Brain microvascular endothelial cell (primary cell): ENCODE measurements around the gene CHIT1.

Source experiments
- DNase-seq: peaks from one replicate; pipeline ENCODE4 v3.0.0-alpha.2; 2020
- H3K27ac ChIP-seq: fragments of 250-450 bp; sonication (Bioruptor Pico); 2 replicates; pipeline ENCODE4 v1.5.1; 2020; ENCODE audit warnings: mild to moderate bottlenecking, moderate library complexity
- H3K27me3 ChIP-seq: fragments of 250-450 bp; sonication (Bioruptor Pico); replicated peaks from 2 replicates; pipeline ENCODE4 v1.5.1; 2020; ENCODE audit warnings: mild to moderate bottlenecking
- H3K36me3 ChIP-seq: fragments of 250-450 bp; sonication (Bioruptor Pico); replicated peaks from 2 replicates; pipeline ENCODE4 v1.5.1; 2020; ENCODE audit warnings: mild to moderate bottlenecking
- H3K4me3 ChIP-seq: 2 replicates; pipeline ENCODE4 v1.5.1; 2011; ENCODE audit warnings: low read depth, mild to moderate bottlenecking, control low read depth, low read length, moderate library complexity
- in situ Hi-C: cut with HindIII; loops from 2 replicates; pipeline ENCODE4 v1.10.0; 2017; ENCODE audit warnings: low sequenced_read_pairs, low pct_ligation_motif_present
- TF ChIP-seq, protein P1 (sequence below): IDR thresholded peaks from 2 replicates; pipeline ENCODE4 v1.5.1; 2011; ENCODE audit warnings: low read depth, mild to moderate bottlenecking, moderate library complexity, low read length, control low read depth, inconsistent platforms; ENCODE audit errors: missing control alignments

Gene CHIT1

DNA sequence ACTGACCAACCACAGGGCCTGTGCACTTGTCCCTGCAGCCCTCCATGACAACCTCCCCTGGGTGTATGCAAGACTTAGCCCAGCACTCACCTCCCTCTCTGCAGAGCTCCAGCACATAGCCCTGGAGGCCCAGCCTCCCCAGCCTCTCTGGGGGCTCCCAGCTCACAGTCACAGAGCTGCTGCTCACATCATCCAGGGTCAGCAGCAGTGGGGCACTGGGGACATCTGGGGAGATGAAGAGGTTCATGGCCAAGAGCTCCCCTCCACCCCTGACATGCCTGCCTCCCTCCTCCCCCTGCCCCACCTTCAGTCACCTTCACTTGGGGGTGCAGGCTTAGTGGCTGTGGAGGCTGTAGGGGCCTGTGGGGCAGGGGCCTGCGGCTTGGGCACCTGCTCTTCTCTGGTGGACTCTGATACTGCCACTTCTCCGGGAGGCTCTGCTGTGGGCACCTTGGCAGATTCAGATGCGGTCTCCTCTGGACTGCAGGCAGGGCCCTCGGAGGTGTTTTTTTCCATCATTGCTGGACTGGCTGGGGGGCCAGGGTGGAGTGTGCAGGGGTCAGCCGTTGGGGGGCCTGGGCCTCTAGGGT is 54.1 kb downstream of the CHIT1 start, which contains the start of gene MYBPH:
Gene MYBPH (minus strand): TSS at position 590 of the 590 bp plus-strand sequence. CDS start 71 bp downstream, at position 519.
- Histone ChIP-seq H3K36me3 (no peaks in the 10 kb centered on the region), H3K27me3 (no peaks in the 10 kb centered on the region), H3K4me3 (no peak within 1 kb of the TSS), H3K27ac (no peak within 1 kb of the TSS)
- in situ Hi-C loops = no loop called here
- DNase-seq = no peak
- TF ChIP-seq, protein P1, sequence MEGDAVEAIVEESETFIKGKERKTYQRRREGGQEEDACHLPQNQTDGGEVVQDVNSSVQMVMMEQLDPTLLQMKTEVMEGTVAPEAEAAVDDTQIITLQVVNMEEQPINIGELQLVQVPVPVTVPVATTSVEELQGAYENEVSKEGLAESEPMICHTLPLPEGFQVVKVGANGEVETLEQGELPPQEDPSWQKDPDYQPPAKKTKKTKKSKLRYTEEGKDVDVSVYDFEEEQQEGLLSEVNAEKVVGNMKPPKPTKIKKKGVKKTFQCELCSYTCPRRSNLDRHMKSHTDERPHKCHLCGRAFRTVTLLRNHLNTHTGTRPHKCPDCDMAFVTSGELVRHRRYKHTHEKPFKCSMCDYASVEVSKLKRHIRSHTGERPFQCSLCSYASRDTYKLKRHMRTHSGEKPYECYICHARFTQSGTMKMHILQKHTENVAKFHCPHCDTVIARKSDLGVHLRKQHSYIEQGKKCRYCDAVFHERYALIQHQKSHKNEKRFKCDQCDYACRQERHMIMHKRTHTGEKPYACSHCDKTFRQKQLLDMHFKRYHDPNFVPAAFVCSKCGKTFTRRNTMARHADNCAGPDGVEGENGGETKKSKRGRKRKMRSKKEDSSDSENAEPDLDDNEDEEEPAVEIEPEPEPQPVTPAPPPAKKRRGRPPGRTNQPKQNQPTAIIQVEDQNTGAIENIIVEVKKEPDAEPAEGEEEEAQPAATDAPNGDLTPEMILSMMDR = no peak

GRCh38 chr1:203174324-203174985 is 55.0 kb downstream of the CHIT1 start:
- in situ Hi-C loops = no loop called here
- DNase-seq = no peak
- no peaks in the 10 kb centered on the region for H3K27me3 ChIP-seq
- H3K4me3 ChIP-seq = no peak overlapping the region
- TF ChIP-seq, protein P1 = no peak
- H3K36me3 ChIP-seq = no peaks in the 10 kb centered on the region
- H3K27ac ChIP-seq = no peak overlapping the region

GRCh38 chr1:203173566-203173965 is 55.9 kb downstream of the CHIT1 start:
- in situ Hi-C loops = no loop called here
- Histone ChIP-seq H3K36me3 (no peaks in the 10 kb centered on the region), H3K27me3 (no peaks in the 10 kb centered on the region), H3K4me3 (no peak overlapping the region), H3K27ac (no peak overlapping the region)
- no peak for DNase-seq
- TF ChIP-seq, protein P1 = no peak

- H3K27me3 ChIP-seq = no peaks in the 10 kb centered on the region
- no peak for DNase-seq
- H3K27ac ChIP-seq = no peak overlapping the region
- TF ChIP-seq, protein P1 = no peak
- no peak overlapping the region for H3K4me3 ChIP-seq
- in situ Hi-C loops = no loop called here
- H3K36me3 ChIP-seq = no peaks in the 10 kb centered on the region
Measured at GRCh38 chr1:203173011-203173555, 56.4 kb downstream of the CHIT1 start.

DNA sequence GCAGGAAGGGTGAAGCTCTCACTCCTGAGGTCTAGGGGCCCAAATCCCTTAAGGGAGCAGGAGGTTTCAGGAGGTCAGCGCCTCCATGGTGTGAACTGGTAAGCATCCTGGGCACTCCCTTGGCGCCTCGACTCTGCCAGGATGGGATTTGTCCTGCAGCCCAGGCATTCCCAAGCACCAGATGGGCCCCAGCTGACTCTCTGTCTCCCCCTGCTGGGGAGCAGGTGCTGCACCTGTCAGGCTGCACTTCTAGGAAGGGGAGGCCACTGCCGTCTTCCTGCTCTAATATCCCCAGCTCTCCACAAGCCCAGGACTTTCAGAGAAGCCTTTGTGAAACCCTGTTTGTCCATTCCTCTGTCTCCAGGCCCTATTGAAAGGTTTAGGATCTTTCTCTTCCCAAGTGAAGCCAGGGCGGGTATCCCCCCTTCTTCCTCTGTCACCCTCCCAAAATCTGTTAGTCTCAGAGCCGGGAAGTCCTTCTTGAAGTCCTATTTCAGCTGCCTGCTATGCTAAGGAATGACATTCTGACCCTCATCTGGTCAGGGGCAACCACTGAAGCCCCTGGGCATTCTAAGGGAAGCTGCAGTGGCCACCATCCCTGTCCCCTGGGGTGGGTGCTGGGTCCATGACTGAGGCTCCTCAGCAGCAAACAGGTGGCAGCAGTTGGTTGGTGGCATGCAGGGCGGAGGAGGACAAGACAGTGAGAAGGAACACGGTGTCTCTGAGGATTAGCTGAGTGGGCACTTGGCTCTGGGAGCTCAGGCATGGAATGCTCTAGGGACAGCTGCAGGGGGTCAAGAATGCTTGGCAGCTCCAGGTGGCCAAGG is 57.1 kb downstream of the CHIT1 start:
- H3K36me3 ChIP-seq = no peaks in the 10 kb centered on the region
- no peaks in the 10 kb centered on the region for H3K27me3 ChIP-seq
- TF ChIP-seq, protein P1 = peak; percentile 94
- H3K4me3 ChIP-seq = no peak overlapping the region
- in situ Hi-C loops = no loop called here
- H3K27ac ChIP-seq = no peak overlapping the region
- peak; percentile 14 for DNase-seq
